ENCODE data around the gene PAXIP1.

GRCh38 chr7:155048006-155048405 lies 45.1 kb upstream of the PAXIP1 start:
- TF ChIP-seq POLR2A (IDR thresholded peaks at IDR 0.05) (no peak), EP300 (IDR thresholded peaks at IDR 0.05) (no peak)
- TF ChIP-seq, protein P1, sequence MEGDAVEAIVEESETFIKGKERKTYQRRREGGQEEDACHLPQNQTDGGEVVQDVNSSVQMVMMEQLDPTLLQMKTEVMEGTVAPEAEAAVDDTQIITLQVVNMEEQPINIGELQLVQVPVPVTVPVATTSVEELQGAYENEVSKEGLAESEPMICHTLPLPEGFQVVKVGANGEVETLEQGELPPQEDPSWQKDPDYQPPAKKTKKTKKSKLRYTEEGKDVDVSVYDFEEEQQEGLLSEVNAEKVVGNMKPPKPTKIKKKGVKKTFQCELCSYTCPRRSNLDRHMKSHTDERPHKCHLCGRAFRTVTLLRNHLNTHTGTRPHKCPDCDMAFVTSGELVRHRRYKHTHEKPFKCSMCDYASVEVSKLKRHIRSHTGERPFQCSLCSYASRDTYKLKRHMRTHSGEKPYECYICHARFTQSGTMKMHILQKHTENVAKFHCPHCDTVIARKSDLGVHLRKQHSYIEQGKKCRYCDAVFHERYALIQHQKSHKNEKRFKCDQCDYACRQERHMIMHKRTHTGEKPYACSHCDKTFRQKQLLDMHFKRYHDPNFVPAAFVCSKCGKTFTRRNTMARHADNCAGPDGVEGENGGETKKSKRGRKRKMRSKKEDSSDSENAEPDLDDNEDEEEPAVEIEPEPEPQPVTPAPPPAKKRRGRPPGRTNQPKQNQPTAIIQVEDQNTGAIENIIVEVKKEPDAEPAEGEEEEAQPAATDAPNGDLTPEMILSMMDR (IDR thresholded peaks at IDR 0.05) = no peak

Data from tibial nerve (tissue), 4 donors.